C1 segment of cervical spinal cord (tissue), 14 donors: ENCODE measurements around the gene FANCB.

Experiments used
- DNase-seq, 14 donors: peaks; one replicate each; lab custom pipeline; 2025; lab: John Stamatoyannopoulos, UW

The FANCB gene

GRCh38 chrX:14872851-14873675 lies at the start of gene FANCB, which contains the start of gene MOSPD2:
TSS of gene FANCB (minus strand) at chrX:14873069. CDS start at chrX:14865510, 7,559 bp downstream.
TSS of gene MOSPD2 (plus strand) at chrX:14873421. CDS start at chrX:14873529, 108 bp downstream.
- peak; percentile 38 to 95 (median 86) for DNase-seq

- no peak for DNase-seq
These were observed 49.6 kb upstream of the FANCB start for GRCh38 chrX:14922437-14922836.

GRCh38 chrX:14920196-14920595 lies 47.3 kb upstream of the FANCB start:
- DNase-seq: no peak

- DNase-seq: no peak
These were observed 46.5 kb upstream of the FANCB start for GRCh38 chrX:14919407-14919806.

GRCh38 chrX:14916017-14916674 lies 43.3 kb upstream of the FANCB start:
- no peak for DNase-seq

- no peak for DNase-seq
These were observed 42.7 kb upstream of the FANCB start for GRCh38 chrX:14915596-14915995.

GRCh38 chrX:14913241-14913640 lies 40.4 kb upstream of the FANCB start:
- no peak for DNase-seq

- DNase-seq: no peak
These were observed 31.0 kb upstream of the FANCB start for GRCh38 chrX:14903891-14904290.

- DNase-seq: peak in 2 of 14 donors; percentile 3 to 21
These were observed 29.7 kb upstream of the FANCB start for GRCh38 chrX:14902537-14902936.

- no peak for DNase-seq
These were observed 26.7 kb upstream of the FANCB start for GRCh38 chrX:14899607-14900006.

- no peak for DNase-seq
These were observed 24.2 kb upstream of the FANCB start for GRCh38 chrX:14897042-14897441.

- no peak for DNase-seq
These were observed 23.4 kb upstream of the FANCB start for GRCh38 chrX:14896273-14896672.

GRCh38 chrX:14886252-14886651 lies 13.4 kb upstream of the FANCB start:
- no peak for DNase-seq

- no peak for DNase-seq
These were observed 11.8 kb upstream of the FANCB start for GRCh38 chrX:14884714-14885113.

- DNase-seq: no peak
These were observed 11.0 kb upstream of the FANCB start for GRCh38 chrX:14883826-14884225.

GRCh38 chrX:14875624-14876023 lies 2.8 kb upstream of the FANCB start:
- no peak for DNase-seq

GRCh38 chrX:14873676-14874049 lies 794 bp upstream of the FANCB start:
- DNase-seq: no peak

GRCh38 chrX:14872355-14872754 lies 514 bp downstream of the FANCB start:
- DNase-seq: no peak

GRCh38 chrX:14871767-14872166 lies 1.1 kb downstream of the FANCB start:
- no peak for DNase-seq

- DNase-seq: no peak
These were observed 7.7 kb downstream of the FANCB start for GRCh38 chrX:14865201-14865600.

- DNase-seq: no peak
These were observed 8.2 kb downstream of the FANCB start for GRCh38 chrX:14864631-14865030.

GRCh38 chrX:14851526-14851925 lies 21.3 kb downstream of the FANCB start:
- no peak for DNase-seq

GRCh38 chrX:14843666-14844065 lies 29.2 kb downstream of the FANCB start:
- DNase-seq: no peak
